NCI-H82 (cell line): Measurements from ENCODE around the gene EPHB2.
"Not testable (repeated sequence)": the region's sequence is repeated elsewhere in the genome, so short reads cannot be mapped to it uniquely, and the experiment has no call there.

Experiments
- DNase-seq: peaks from one replicate; lab custom pipeline; 2025; lab: John Stamatoyannopoulos, UW

The EPHB2 gene

DNA sequence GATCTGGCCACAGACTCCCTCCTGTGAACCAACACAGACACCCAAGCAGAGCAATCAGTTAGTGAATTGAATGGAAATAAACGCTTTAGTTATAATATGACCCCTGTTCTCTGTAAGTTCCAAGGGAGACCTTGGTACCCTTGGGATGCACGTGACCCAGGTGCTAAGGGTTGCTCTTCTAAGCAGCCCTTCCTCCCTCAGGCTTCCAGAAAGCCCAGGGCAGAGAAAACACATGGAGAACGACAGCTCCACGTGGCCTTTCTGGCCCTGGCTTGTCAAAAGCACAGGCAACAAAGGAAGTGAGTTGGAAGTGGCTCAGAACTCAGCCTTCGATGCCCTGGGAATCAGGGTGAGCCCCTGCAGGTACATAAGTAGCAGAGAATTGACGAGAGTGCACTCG is 204.6 kb downstream of the EPHB2 start:
- DNase-seq: no peak

DNA sequence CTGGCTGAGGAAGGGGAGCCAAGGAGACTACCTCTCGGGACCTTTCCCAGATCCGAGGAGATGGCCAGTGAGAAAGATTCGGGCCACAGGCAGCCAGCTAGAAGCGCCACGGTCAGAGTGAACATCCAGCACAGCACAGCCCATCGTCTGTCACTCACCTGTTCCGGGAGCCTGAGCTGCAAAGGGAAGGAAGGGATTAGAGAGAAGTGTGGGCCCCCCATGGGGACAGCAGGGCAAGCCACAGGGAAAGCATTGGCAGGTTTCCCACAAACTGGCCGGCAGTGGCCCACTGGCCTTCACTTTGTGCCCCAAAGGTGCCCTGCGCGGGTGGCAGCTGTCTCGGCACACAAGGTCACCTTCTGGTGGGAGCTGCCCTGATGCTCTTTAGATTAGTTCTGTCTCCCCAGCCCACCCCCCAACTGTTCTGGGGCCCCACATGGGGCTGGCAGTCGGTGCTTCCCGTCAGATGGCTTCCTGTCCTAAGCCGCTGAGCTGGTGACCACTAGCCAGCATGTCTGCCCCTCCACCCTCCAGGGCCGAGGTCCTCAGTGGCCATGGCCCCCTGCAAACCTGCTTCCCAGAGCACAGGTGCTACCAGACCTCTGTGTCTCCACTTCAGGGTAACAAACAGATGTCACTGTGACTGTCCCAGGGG is 205.3 kb downstream of the EPHB2 start:
- peak; percentile 44 for DNase-seq

DNA sequence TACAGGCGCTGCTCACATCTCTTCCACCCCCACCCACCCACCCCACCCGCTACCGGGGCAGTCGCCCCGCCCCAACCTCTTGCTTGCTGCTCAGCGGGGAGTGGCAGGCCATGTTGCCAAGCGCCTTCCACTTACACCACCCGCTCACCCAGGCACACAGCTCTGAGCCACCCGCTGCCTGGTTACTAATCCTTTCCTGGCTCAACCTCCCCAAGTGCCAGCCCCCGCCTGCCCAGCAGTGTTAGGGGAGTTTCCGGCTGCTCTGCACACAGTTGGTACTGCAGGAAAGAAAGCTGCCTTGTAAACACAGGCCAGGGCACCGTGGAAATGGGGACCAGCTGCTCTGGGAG is 205.8 kb downstream of the EPHB2 start:
- peak; percentile 68 for DNase-seq

DNA sequence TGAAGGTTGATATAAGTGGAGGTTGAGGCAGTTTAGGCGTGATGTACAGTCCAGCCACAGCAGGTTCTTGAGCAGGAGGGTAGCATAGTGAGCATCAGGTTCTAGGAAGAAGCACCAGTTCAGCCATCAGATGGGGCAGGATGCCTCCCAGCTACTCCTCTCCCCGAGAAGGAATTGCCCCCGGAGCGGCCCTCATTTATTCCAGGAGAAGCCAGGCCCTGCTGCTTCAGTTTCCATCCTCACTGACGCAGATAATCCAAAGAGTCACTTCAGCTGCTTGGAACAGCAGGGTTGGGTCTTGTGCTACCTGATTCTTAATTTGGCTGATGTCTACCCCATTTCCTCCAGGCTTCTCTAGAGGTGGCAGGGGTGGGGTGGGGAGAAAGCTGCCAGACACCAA is 207.3 kb downstream of the EPHB2 start:
- DNase-seq: no peak

DNA sequence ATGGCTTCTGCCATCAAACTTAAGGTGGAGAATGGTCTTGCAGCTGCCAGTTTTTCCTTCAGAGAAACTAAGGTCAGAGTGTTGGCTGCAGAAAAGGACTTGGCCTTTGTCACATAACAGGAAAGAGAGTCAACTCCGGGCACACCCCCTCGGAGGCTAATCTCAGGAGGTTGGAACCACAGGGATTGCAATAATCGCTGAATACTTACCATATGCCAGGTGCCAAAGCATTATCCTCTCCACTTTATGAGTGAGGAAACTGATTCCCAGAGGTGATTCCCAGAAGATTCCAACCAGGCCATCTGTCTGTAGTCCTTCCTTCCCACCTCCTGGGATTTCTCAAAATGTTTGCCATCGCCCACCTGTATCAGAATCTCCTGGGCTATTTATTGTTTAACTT is 208.0 kb downstream of the EPHB2 start:
- DNase-seq: peak; percentile 88

DNA sequence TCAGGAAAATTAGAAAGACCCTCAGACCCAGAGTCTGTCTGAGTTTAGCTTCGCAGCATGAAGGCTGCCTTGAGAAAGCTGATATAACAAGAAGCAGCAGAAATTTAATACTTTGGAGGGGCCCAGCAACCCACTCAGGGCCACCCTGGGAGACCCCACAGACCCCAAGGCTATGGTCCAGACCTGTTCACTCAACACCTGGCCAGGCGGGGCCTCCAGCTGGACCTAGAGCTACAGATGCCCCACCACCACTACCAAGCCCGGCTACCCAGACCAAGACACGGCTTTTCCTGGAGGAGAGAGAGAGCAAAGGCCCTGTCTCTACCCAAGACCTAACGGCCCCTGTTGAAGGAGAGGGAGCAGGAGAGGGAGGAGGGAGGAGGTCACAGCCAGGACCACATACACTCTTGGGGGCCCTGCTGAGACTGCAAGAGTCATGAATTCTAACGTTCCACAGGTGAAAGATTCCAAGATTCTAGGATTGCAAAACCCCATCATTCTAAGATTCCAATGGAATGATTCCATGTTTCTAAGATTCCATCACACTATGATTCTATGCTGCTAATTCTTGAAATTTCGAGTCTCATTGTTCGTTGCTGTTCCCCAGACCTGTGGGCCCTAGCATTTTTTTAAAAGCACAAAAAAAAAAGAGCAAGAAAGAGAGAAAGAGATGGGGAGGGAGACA is 208.8 kb downstream of the EPHB2 start:
- no peak for DNase-seq

DNA sequence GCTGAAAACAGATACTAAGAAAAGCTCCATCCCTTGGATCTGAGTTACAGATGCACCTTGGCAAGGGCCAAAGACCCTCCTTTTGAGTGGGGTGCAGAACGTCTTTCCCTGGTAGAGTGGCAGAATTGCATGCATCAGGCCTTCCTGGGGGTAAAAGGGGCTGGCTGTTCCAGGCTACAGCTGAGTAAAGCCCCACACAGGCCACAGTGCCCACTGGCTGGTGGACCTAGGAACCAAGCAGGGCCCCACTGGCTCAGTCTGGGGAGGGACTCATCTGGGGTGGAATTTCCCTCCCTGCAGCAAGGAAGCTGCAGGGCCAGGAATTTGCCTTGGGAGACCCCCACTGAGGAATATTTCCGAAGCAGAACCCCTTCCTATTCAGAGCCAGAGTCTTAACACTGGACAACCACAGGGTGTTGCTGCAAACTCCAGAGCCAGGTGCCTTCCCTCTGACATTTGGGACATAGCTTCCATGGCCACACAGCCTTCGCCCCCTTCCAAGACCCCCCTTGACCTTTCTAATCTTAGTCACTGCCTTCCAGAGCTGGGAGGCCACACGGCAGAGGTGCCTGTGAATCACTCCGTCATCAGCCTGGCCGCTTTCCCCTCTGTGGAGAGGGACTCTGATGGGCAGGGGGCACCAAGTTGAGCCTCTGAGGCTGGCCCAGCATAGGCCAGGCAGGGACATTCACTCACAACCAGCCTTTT is 209.5 kb downstream of the EPHB2 start:
- DNase-seq: no peak

DNA sequence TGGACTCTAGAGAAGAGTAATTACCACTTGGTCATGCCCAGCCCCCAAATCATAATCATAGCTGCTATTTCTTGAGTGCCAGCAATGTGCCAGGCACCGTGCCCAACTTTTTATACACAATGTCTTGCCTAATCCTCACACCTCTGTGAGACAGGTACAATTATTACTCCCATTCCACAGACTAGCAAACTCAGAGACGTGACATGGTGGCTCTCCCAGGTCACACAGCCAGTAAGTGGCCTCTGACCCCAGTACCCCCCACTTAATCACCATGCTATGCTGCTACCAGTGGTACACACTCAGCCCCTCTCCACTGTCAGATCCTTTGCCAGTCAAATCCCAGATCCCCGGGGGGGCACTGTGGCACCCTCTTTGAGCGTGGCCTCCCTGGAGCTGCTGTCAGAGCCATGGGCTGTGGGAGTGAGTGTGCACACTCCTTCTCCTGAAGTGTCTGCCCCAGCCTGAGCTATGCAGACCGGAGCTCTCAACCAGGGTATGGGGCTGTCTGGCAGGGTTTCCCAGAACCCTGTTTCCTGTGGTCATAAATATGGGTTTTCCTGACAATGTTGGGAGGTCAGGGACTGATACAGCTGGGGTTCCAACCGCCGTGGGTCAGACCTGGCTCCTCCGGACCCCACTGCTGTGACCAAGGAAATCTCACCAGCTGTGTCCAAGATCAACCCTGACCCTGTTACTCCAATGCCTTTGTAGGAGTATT is 210.3 kb downstream of the EPHB2 start:
- DNase-seq: no peak

DNA sequence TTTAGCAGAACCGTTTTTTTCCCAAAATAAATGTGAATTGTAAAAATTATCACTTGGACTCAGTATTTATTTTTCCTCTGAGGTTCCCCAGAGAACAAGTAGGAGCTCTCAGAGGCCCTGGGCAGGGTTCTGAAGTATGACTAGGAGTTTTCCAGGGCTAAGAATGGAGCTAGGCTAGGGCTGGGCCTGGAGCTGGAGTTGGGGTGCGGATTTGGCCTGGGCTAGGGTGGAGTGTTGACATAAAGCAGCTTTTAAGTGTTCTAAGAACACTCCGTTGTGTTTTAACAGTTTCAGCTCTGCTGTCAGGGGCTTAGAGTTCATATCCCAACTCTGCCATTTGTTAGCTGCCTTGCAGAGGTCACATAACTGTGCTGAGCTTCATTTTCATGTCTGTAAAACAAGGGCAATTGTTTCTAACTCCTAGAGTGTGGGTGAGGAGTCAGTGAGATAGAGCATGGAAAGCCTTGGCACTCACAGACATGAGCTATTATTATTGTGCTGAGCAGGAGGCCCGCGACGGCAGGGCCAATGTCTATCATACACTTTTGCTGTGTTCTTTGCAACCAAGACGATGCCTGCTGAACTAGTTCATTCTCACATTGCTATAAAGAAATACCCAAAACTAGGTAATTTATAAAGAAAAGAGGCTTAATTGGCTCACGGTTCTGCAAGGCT is 210.9 kb downstream of the EPHB2 start:
- no peak for DNase-seq

DNA sequence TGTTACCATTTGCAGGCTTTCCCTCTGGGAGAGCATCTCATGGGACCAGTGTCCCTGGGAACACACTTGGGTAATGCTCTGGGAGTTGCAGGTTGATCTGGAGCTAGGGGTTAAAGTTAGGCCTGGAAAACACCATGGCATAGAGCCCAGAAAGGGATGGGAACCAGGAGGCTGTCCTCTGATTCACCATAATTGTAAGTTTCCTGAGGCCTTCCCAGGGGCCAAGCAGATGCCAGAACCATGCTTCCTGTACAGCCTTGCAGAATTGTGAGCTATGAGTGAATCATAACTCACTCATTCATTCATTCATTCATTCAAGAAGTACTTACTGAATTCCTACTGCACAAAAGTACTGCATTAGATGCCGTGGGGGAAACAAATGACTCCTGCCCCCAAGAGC is 212.0 kb downstream of the EPHB2 start:
- DNase-seq: no peak

DNA sequence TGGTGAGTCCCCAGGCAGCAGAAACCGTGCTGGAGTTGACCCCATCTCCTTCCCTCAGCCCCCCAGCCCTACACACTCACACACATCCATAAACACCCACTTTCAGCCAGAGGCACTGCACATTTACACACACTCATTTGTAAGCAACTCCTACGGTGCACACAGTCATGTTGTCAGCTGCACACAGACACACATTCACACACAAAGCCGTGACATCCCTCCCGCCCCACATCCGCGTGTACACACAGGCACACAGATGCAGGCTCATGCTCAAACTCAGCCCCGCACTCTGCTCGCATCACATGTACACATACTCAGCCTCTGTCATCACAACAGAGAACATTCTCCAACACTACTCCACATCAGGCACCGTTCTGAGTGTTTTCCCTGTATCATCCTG is 214.5 kb downstream of the EPHB2 start:
- DNase-seq: no peak

DNA sequence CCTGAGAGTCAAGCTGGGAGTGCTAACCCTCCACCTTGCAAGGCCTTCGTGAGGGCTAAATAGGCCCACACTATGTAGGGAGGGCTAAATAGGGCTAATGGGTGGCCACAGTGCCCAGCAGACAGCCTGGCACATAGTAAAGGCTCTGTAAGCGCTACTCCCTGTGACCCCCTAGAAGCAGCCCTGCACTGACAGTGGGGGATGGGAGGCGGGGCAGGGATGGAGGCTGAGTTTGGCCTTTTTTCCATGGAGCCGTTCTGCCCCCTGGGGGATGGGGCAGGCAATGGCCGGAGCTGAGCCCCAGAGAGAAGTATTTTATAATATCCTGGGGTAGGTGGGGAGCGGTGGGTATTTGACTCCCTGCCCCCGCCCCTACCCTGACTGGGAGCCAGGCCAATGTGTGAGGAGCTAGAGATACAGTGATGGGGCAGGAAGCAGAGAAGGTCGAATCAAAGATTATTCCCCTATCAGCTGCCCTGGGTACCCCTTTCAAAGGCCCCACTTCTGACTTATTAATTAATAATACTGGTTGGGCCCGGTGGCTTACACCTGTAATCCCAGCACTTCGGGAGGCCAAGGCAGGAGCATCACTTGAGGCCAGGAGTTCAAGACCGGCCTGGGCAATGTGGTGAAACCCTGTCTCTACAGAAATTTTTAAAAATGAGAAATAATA is 219.7 kb downstream of the EPHB2 start:
- DNase-seq: peak; percentile 89

DNA sequence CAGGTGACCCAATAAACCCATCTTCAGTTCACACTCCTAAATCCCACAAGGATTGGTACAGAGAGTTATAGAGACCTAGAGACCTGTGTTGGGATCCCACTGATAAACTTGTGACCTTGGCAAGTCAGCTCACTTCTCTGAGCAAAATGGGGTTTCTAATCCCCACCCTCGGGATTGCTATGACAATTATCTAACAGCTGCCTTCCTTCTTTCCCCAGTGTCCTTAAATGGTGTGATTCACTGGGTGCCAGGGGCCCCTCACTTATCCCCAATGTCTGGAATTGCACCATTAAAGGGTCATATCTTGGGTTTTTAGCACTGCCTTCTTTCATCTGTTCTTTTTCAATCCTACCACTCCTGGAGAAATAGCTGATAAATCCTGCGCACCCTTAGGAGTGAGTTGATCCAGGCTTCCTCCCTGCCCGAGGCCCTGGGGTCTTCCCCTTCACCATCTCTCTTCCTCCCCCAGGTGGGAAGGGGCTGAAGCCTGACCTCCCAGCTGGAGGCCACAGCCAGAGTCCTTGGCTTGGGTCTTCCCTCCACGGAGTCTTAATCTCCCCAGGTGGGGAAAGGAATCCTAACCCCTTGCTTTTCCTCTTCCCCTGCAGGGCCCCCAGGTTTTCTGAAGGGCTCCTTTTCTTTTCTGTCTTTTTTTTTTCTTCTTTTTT is 222.3 kb downstream of the EPHB2 start:
- peak; percentile 45 for DNase-seq

DNA sequence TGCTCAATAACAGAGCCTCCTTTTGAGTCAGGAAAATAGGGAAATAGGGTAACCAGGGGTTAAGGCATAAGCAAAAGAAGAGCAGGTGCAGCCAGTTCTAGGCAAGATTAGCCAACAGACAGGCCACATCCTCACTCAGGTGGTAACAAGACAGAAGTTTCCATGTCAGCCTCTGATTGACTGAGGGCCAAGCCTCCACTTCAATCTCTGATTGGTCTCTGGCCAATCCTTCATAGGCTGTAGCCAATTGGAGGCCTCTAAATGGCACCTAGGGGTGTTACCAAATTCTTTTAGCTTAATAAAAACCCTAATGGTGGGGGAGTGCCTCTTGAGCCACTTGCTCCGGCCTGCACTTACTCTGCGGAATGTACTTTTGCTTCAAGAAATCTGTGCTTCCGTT is 224.8 kb downstream of the EPHB2 start:
- no peak for DNase-seq

DNA sequence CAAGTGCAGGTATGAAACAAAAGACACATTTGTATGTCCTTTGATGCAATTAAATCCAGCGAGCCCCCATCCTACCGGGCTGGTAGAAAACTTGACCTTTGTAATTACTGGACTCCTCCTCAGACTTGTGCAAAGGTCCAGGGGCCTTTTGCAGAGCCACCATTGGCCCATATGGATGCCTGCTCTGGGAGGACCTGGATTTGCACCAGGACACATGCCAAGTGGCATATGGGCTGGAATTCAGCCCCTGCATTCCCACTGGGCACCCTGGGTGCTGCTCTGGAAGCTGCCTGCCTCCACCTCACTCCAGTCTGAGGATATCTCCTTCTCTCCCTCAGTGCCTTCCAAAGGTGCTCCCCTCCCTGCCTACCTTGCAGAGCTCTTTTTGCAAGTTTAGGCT is 226.0 kb downstream of the EPHB2 start:
- DNase-seq: no peak

DNA sequence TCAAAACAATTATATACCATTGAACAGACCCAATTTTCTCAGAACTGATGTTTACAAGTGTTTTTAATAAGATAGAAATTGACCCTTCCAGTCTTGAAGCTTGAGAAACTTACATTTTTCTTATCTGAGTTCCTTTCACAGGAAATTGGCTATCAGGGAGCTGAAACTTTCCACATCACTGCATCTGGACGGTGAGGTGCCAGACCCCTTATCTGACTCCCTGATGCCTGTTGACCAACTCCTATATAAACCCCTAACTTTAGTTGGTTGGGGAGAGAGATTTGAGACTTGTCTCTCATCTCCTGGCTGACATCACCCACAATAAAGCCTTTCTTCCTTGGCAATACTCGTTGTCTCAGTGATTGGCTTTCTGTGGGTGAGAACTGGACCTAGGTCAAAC is 230.6 kb downstream of the EPHB2 start:
- DNase-seq: no peak

DNA sequence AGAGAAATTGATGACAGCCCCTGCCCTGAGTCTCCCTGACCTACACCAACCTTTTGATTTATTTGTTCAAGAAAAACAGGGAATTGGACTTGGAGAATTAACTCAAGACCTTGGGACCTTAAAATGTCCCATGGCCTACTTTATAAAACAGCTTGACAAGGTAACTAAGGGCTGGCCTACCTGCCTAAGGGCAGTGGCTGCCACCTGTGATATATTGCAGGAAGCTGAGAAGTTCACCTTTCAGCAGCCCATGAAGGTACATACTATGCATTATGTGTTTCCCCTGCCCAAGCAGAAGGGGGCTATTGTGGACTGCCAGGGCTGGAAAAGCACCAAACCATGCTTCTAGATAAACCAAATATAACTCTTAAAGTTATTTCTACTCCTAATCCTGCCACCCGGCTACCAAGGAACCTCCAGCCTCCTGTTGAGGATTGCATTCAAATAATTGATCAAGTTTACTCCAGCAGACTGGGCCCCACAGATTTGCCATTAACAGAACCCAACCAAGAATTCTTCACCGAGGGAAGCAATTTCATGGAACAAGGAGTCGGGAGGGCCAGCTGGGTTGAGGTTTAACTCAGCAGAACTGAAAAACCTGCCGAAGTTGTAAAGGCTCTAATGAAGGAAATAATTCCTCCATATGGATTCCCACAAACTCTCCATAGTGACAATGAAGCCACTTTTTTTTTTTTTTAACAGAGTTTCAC is 233.9 kb downstream of the EPHB2 start:
- DNase-seq: no peak

DNA sequence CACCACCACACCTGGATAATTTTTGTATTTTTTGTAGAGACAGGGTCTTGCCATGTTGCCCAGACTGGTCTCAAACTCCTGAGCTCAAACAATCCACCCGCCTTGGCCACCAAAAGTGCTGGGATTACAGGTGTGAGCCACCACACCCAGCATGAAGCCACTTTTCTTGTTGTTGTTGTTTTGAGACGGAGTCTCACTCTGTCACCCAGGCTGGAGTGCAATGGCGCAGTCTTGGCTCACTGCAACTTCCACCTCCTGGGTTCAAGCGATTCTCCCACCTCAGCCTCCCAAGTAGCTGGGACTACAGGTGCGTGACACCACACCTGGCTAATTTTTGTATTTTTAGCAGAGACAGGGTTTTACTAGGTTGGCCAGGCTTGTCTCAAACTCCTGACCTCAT is 234.5 kb downstream of the EPHB2 start:
- not testable (repeated sequence) for DNase-seq

DNA sequence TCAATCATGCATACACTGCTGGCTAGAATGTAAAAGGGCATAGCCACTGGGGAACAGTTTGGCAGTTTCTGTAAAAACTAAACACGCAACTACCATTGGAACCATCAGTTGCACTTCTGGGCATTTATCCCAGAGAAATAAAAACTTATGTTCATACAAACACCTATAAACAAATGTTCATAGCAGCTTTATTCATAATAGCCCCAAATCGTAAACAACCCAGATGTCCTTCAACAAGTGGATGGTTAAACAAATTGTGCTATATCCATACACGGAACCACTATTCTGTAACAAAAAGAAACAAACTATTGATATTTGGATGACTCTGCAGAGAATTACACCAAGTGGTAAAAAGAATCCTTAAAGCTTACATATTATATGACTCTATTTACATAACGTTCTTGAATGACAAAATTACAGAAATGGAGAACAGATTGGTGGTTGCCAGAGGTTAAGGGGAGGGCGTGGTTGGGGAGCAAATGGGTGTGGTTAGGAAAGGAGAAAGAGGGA is 239.2 kb downstream of the EPHB2 start:
- no peak for DNase-seq

DNA sequence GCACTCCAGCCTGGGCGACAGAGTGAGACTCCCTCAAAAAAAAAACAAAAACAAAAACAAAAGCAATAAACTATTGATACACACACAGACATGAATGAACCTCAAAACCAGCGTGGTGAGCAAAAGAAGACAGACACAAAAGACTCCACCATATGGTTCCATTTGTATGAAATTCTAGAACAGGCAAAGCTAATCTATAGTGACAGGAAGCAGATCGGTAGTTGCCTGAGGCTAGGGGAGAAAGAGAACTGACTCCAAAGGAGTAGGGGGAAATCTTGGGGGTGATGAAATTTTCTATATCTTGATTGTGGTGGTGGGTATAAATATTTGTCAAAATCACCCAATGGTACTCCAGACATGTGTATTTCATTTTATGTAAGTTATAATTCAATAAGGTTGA is 241.2 kb downstream of the EPHB2 start:
- no peak for DNase-seq
